HepG2 (cell line): Measurements from ENCODE around the gene RNF4. TPM values are rescaled to one million over a fixed set of nuclear protein-coding genes. Genes with fewer than 3 reads are reported as not detected.
A peak's percentile ranks its signal among the peaks of the same experiment; 100 is the strongest.

Source experiments
- CREM ChIP-seq, 2 experiments: sonication (generic) in 1 of 2; formaldehyde crosslinking in 1 of 2; IDR thresholded peaks; 2 replicates each; pipeline versions ENCODE4 v1.4.0 to v1.6.1; 2016 to 2020; ENCODE audit warnings: antibody characterized with exemption in 1 of 2, mild to moderate bottlenecking in 1 of 2, missing genetic modification reagents in 1 of 2
- ERF ChIP-seq: IDR thresholded peaks from 2 replicates; pipeline ENCODE4 v1.6.1; 2018; ENCODE audit warnings: missing biosample characterization, missing genetic modification reagents
- GFI1 ChIP-seq: sonication (generic); formaldehyde crosslinking; IDR thresholded peaks from 2 replicates; pipeline ENCODE4 v1.5.0; 2020; ENCODE audit warnings: missing genetic modification reagents, mild to moderate bottlenecking, borderline replicate concordance
- HNF1B ChIP-seq: sonication (generic); formaldehyde crosslinking; IDR thresholded peaks from 2 replicates; pipeline ENCODE4 v1.5.1; 2020; ENCODE audit warnings: mild to moderate bottlenecking, moderate library complexity, missing genetic modification reagents
- KMT2B ChIP-seq: IDR thresholded peaks from 2 replicates; pipeline ENCODE4 v1.6.1; 2016; ENCODE audit warnings: missing genetic modification reagents, missing compliant biosample characterization
- NR2F2 ChIP-seq: IDR thresholded peaks from 2 replicates; pipeline ENCODE4 v1.6.1; 2012; ENCODE audit warnings: low read depth, inconsistent platforms, borderline replicate concordance
- PRDM10 ChIP-seq: sonication (generic); formaldehyde crosslinking; IDR thresholded peaks from 2 replicates; pipeline ENCODE4 v1.4.0; 2020; ENCODE audit warnings: low read depth, missing genetic modification reagents
- SAFB2 ChIP-seq: sonication (generic); formaldehyde crosslinking; IDR thresholded peaks from 2 replicates; pipeline ENCODE4 v1.5.1; 2020; ENCODE audit warnings: missing genetic modification reagents, low read depth, mild to moderate bottlenecking, borderline replicate concordance
- SMAD3 ChIP-seq: sonication (generic); formaldehyde crosslinking; IDR thresholded peaks from 2 replicates; pipeline ENCODE4 v1.4.0; 2020; ENCODE audit warnings: missing genetic modification reagents
- SRF ChIP-seq: IDR thresholded peaks from 2 replicates; pipeline ENCODE4 v1.6.1; 2011; ENCODE audit warnings: mild to moderate bottlenecking, low read depth, low read length, moderate library complexity
- ZMYM2 ChIP-seq: sonication (generic); formaldehyde crosslinking; IDR thresholded peaks from 2 replicates; pipeline ENCODE4 v1.8.0; 2022; ENCODE audit warnings: mild to moderate bottlenecking, missing genetic modification reagents
- ZNF468 ChIP-seq: sonication (generic); formaldehyde crosslinking; IDR thresholded peaks from 2 replicates; pipeline ENCODE4 v1.8.0; 2022; ENCODE audit warnings: mild to moderate bottlenecking, moderate library complexity, missing genetic modification reagents
- ZUFSP ChIP-seq: sonication (generic); formaldehyde crosslinking; IDR thresholded peaks from 2 replicates; pipeline ENCODE4 v1.9.0; 2021; ENCODE audit warnings: missing genetic modification reagents, mild to moderate bottlenecking, borderline replicate concordance
- polyA plus RNA-seq, 8 experiments: library from polyadenylated mRNA; depleted of rRNA in 3 of 8; stranded (reverse) in 7 of 8; unstranded in 1 of 8; fragments of >200 nt; fragmentation: Illumina TruSeq in 4 of 8; extraction: Trizol in 4 of 8; gene quantifications; 2 replicates each; pipeline versions ENCODE4 v1.2.1 to v1.2.3, GENCODE V29; 2011 to 2016; ENCODE audit warnings: low read depth in 4 of 8, missing spikeins in 1 of 8, mixed read lengths in 1 of 8; ENCODE audit not compliant: insufficient read depth in 1 of 8
- total RNA-seq, 5 experiments: library from RNA; depleted of rRNA; stranded (reverse); fragments of >200 nt; fragmentation: Illumina TruSeq; extraction: Trizol; gene quantifications; 2 replicates each; pipeline ENCODE4 v1.2.3, GENCODE V29; 2016; ENCODE audit warnings: low read depth in 1 of 5

Gene RNF4
- total and polyA plus RNA-seq, 2 of the 13 experiments (the other 11 are each of a cell fraction or from before 2014, with no cell fraction given), result 38.1 to 45.1 TPM

GRCh38 chr4:2468456-2469191, at the start of gene RNF4 (continued):
- TF ChIP-seq ZMYM2, result no peak; the same call in 1 of the 2 replicates
- TF ChIP-seq SAFB2 (CRISPR knock-in tag), result no peak
- TF ChIP-seq HNF1B (CRISPR knock-in tag), result no peak
- TF ChIP-seq GFI1 (CRISPR knock-in tag), result no peak
- TF ChIP-seq KMT2B, result peak; percentile 70
- TF ChIP-seq ERF (CRISPR knock-in tag), result no peak
- TF ChIP-seq PRDM10 (CRISPR knock-in tag), result no peak
- no peak for TF ChIP-seq SRF
- 0 out of 2 replicates have a peak, but pooled peaks have one; percentile 23 for TF ChIP-seq ZUFSP (CRISPR knock-in tag)
- TF ChIP-seq CREM (IDR thresholded peaks at IDR 0.05), result peak; percentile 70
- TF ChIP-seq CREM (CRISPR knock-in tag; IDR thresholded peaks at IDR 0.05), result no peak
- TF ChIP-seq NR2F2, result no peak
- TF ChIP-seq SMAD3 (CRISPR knock-in tag), result no peak
- no peak for TF ChIP-seq ZNF468 (CRISPR knock-in tag)
